Stimulated activated CD8-positive, alpha-beta memory T cell treated with anti-CD3 and anti-CD28 coated beads, Interleukin-7, amount 100 ng/mL, for 1 hour (primary cell): ENCODE data around the gene PRRC2A.

ENCODE experiments used
- DNase-seq, 2 donors: peaks; one replicate each; pipeline ENCODE4 v3.0.0-alpha.2; 2020; ENCODE audit warnings: low read depth in 2 of 2

PRRC2A gene

GRCh38 chr6:31665501-31666336 lies 45.2 kb downstream of the PRRC2A start, which contains the start of gene CSNK2B:
TSS of gene CSNK2B (plus strand) at chr6:31666080. CDS start at chr6:31666832, 752 bp downstream.
- peak; percentile 96 to 97 for DNase-seq

- no peak for DNase-seq
Observed at GRCh38 chr6:31666337-31666965, 45.9 kb downstream of the PRRC2A start.

- DNase-seq = no peak
Observed at GRCh38 chr6:31669676-31670075, 49.2 kb downstream of the PRRC2A start, which contains the start of gene LY6G5B. TSS of gene LY6G5B (plus strand) at chr6:31669976. CDS start at chr6:31670951, 975 bp downstream.

- DNase-seq = no peak
Observed at GRCh38 chr6:31676322-31676903, 55.9 kb downstream of the PRRC2A start.

- DNase-seq = no peak
Observed at GRCh38 chr6:31676904-31677303, 56.4 kb downstream of the PRRC2A start.

GRCh38 chr6:31677955-31678354 lies 57.4 kb downstream of the PRRC2A start:
- DNase-seq = no peak

- no peak for DNase-seq
Observed at GRCh38 chr6:31680226-31681134, 60.0 kb downstream of the PRRC2A start, which contains the start of gene LY6G5C. TSS of gene LY6G5C (minus strand) at chr6:31681067. CDS start at chr6:31680373, 694 bp downstream.

GRCh38 chr6:31681135-31681671 lies 60.7 kb downstream of the PRRC2A start:
- DNase-seq = no peak

GRCh38 chr6:31683591-31683990 lies 63.1 kb downstream of the PRRC2A start:
- no peak for DNase-seq

GRCh38 chr6:31686483-31686882 lies 66.0 kb downstream of the PRRC2A start:
- no peak for DNase-seq

- no peak for DNase-seq
Observed at GRCh38 chr6:31687321-31687720, 66.8 kb downstream of the PRRC2A start.
